HG03039 (cell line): ENCODE results near the gene ITIH5.

ENCODE experiments used
- ATAC-seq: cut with Tn5 transposase; IDR thresholded peaks from one replicate; pipeline ENCODE4 v1.9.1; 2021; ENCODE audit warnings: mild to moderate bottlenecking, moderate library complexity; ENCODE audit not compliant: unreplicated experiment

The ITIH5 gene

GRCh38 chr10:7589748-7590147 is 77.0 kb downstream of the ITIH5 start:
- no peak for ATAC-seq

DNA sequence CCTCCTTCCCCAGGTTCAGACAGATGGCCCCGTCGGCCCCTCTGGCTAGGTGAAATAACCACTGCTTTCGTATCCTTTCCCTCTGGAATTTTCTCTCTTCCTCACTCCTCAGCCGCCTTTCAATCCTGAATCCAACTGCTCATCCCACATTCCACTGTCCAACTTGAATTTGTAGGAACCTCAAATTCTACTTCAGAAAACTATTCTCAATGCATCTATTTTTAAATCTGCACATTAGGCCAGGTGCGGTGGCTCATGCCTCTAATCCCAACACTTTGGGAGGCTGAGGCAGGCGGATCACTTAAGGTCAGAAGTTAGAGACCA is 78.9 kb downstream of the ITIH5 start:
- ATAC-seq = no peak

- no peak for ATAC-seq
Measured at GRCh38 chr10:7587168-7587864, 79.5 kb downstream of the ITIH5 start.

DNA sequence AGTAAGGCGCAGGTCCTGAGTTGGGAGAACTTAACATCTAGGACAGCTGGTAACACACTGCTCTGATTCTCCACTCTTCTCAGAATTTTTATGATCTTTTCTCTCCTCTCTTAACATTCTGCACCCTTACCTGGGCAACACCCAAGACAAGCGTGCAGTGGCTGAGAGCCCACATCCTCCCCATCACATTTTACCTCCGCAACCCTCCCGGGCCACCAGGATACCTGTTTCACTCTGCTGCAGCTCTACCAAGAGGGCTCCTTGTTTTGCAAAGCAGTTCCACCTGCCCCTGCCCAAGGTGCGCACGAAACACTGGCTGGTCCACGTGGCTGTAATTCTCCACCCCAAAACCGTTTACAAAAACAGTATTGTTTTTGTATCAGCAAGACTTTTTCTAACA is 81.5 kb downstream of the ITIH5 start:
- ATAC-seq = no peak

DNA sequence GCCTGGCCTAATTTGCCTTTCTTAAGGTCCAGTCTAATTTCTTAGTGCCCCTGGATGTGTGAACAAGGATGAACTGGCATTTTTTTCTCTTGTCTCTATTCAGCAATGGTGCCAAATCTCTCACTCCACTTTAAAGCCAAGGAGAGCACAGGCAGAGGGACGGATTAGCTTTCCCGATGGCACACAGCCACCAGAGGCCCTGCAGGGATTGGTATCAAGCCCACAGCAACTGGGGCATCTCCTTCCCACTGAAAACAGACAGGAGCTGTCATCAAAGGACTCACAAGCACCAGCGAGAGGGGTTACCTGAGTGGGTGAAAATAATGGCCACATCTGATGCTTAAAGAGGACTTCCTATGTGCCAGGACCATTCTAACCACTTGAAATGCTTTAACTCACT is 83.1 kb downstream of the ITIH5 start:
- ATAC-seq = no peak

GRCh38 chr10:7580520-7580919 is 86.2 kb downstream of the ITIH5 start:
- no peak for ATAC-seq

GRCh38 chr10:7579681-7580080 is 87.1 kb downstream of the ITIH5 start:
- ATAC-seq = no peak

DNA sequence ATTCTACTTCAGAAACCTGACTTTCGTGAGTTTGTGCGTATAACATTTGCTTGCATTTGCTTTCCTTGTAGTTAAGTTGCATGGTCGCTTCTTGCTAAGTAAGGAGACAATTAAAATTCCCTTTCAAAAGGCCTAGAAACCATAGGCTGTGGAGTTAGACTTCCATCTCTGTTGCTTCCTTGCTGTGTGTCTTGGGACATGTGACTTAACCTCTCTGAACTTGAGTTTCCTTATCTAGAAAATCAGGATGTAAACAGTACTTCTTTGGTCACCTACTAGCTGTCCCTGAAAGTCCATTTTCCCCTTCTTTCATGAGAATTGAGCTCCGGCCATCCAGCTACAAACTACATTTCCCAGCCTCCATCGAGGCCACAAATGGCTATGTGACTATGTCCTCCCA is 89.2 kb downstream of the ITIH5 start:
- no peak for ATAC-seq

- ATAC-seq = no peak
Measured at GRCh38 chr10:7577176-7577575, 89.6 kb downstream of the ITIH5 start.

DNA sequence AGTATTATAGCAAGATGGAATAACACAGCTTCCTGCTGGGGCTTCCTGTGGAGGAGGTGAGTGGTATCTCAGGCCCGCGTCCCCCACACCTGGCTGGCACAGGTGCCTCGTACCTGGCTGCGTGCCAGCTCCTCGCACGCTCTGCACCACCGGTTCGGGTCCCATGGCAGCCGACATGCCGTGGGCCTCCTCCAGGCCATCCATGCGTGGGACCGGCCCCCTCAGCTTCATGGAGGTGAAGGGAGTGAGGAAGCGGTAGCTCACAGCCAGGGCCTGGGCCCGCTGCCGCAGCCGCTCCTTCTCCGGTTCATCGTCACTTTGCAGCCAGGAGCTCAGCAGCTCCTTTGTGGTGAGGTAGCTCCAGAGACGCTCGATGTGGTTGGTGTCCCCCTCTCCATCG is 90.4 kb downstream of the ITIH5 start:
- no peak for ATAC-seq

DNA sequence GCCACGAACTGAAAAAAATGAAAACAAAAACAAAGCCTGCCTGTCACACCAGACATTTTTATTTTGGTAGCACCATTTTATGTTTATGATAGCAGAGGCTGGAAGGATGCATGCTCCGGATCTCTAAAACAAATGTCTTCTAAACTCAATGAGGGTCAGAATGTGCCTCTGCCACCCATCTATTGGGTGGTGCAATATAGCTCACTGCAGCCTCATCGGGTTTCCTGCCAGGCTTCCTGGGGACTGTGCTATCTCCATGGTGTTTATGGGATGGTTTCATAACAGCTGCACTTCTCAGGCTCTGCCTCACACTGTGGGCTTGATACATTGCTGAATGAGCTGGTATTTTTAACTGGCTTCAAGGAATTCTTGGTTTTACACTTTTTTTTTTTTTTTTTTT is 94.4 kb downstream of the ITIH5 start:
- ATAC-seq = no peak

DNA sequence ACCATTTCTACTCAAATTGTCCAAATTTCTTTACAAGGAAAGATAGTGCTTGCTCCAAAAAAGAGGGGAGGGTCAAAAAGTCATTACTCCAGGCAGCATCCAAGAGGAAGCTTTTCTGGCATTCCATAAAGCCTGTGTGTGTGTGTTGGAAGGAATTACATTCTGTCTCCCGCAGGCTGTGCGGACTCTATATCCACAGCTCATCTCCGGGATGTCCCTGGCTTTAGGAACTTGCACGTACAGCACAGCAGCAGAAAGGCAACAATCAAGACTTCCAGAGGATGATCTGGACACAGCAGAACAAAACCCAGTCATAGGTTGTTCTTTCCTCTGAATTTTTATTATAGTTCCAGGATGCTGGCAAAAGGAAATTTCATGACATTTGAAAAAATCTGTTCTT is 94.8 kb downstream of the ITIH5 start:
- ATAC-seq = no peak

- no peak for ATAC-seq
Measured at GRCh38 chr10:7567911-7568620, 98.7 kb downstream of the ITIH5 start.

DNA sequence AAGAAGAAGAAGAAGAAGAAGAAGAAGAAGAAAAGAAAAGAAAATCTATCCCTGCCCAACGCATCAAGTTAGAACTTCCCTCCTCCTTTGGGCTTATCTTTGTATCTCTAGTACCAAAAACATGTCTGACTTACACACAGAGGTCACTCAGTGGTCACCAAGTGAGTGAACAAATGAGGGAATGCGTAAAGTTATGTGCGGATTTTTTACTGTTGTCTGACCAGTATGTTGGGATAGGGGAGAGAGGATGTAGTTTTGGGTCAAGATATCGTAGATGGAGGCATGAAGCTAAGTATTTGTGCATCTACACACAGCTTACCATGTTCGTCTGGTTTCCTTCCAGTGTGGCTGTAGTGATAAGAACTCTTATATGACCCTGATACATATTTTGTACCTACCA is 99.9 kb downstream of the ITIH5 start:
- ATAC-seq = no peak

DNA sequence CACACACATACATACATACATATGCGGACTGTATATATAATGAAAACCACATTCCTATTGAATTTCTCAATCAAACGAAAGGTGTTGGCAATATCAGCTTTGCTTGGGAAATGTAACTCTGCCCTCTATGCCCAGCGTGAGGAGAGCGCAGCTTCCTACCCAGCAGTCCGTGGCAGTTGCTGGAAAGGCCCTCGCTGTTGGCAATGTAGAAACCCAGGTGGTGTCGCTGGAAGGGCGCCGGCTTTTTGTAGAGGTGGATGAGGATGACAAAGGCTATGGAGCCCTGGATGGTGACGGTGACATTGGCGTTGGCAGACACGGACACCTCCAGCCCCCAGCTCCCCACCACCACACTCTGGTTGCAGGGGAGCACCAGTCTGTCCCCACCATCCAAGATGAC is 100.9 kb downstream of the ITIH5 start:
- ATAC-seq = no peak

DNA sequence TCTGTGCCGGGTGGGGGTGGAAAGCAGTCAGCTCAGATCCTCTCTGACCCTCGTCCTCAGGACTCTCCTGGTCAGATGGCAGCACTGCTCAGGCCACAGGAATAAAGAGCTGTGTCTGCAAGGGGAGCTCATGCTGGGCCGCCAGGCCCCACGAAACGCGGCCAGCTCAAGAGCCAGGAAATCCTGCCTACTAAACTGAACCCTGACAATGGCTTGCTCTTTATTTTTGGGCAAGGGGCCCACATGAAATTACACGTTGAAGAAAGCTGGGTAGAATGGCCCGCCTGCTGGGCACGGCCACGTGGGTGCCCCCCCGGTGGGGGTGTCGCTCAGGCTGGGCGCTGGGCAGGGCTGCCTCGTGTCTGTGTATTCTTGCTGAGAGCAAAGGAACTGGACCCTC is 103.0 kb downstream of the ITIH5 start:
- ATAC-seq = no peak

- ATAC-seq = no peak
Measured at GRCh38 chr10:7563368-7563767, 103.4 kb downstream of the ITIH5 start.

DNA sequence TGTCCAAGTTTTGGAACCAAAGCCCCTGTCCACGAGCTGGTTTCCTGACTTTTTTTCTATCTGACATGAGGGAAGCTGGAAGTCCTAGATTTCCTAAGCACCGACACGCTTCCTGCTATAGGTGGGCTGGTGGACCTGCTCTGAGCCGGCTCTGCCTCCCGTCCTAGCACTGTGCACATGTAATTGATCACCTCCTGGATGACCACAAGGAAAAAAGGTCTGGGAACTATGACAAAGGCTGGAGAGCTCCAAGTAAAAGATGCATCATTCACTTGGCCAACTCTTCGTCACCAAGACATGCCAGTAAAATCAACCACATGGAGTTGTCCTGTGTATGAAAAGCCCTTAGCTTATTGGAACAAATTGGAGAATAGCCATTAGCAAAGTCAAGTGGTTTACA is 104.8 kb downstream of the ITIH5 start:
- no peak for ATAC-seq

- ATAC-seq = no peak
Measured at GRCh38 chr10:7561216-7561893, 105.4 kb downstream of the ITIH5 start.

DNA sequence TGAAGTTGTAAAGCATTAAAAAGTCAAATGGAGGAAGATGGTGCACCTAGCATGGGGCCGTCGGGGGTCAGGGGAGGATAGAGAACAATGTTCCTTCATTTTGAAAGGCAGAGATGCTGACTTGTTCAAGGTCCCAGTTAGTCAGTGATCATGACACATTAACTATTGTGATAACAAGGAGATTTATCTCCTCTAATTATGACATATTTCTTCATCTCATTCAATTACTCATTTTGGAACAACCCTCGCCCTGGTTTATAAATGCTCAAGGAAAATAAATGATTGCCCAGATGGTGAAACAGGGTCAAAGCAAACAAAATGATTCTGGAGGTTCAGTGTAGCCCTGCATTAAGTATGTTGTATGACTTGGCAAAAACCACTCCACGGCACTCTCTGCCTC is 106.2 kb downstream of the ITIH5 start:
- no peak for ATAC-seq

GRCh38 chr10:7559386-7559785 is 107.4 kb downstream of the ITIH5 start:
- ATAC-seq = no peak

- ATAC-seq = no peak
Measured at GRCh38 chr10:7558036-7558435, 108.7 kb downstream of the ITIH5 start.
